Keratinocyte (primary cell): ENCODE results near the gene AMIGO2. TPM values are rescaled to one million over a fixed set of nuclear protein-coding genes. Genes with fewer than 3 reads are reported as not detected.

Experiments
- DNase-seq: peaks from one replicate; pipeline ENCODE4 v3.0.0-alpha.2; 2011; ENCODE audit warnings: low read depth, missing footprints, low spot score
- FAIRE-seq: peaks from 2 replicates; lab custom pipeline; 2011; peaks lifted over from hg19 to GRCh38; lab: Jason Lieb, UNC
- H2AFZ ChIP-seq: 2 replicates; pipeline ENCODE4 v1.6.0; 2012; ENCODE audit warnings: low read length, control low read depth, inconsistent platforms; ENCODE audit not compliant: control insufficient read depth
- H3K27ac ChIP-seq: 2 replicates; pipeline ENCODE4 v1.5.1; 2011; ENCODE audit warnings: low read length; ENCODE audit not compliant: control insufficient read depth, insufficient read depth
- H3K27me3 ChIP-seq: 3 replicates; pipeline ENCODE4 v1.6.0; 2011; ENCODE audit warnings: low read length; ENCODE audit not compliant: control insufficient read depth, insufficient read depth; ENCODE audit errors: extremely low read depth
- H3K36me3 ChIP-seq, 2 experiments: 2 replicates in 1 of 2; 3 replicates in 1 of 2; pipeline ENCODE4 v1.5.1; 2011; ENCODE audit warnings: low read length in 2 of 2, mild to moderate bottlenecking in 1 of 2; ENCODE audit not compliant: control insufficient read depth in 2 of 2, insufficient read depth in 2 of 2; ENCODE audit errors: extremely low read depth in 1 of 2
- H3K4me1 ChIP-seq: 3 replicates; pipeline ENCODE4 v1.5.1; 2011; ENCODE audit warnings: low read length; ENCODE audit not compliant: control insufficient read depth, insufficient read depth; ENCODE audit errors: extremely low read depth
- H3K4me2 ChIP-seq: 3 replicates; pipeline ENCODE4 v1.6.0; 2011; ENCODE audit warnings: low read depth, low read length; ENCODE audit not compliant: control insufficient read depth, insufficient read depth; ENCODE audit errors: extremely low read depth
- H3K4me3 ChIP-seq, 3 experiments: fragments of 200-600 bp in 1 of 3; sonication (generic) in 1 of 3; 2 replicates in 2 of 3; 3 replicates in 1 of 3; pipeline ENCODE4 v1.5.1; 2011 to 2016; ENCODE audit warnings: low read length in 3 of 3, mild to moderate bottlenecking in 3 of 3, control low read depth in 2 of 3, inconsistent platforms in 1 of 3, low read depth in 1 of 3, mixed read lengths in 1 of 3, mixed run types in 1 of 3, moderate library complexity in 1 of 3; ENCODE audit not compliant: control insufficient read depth in 2 of 3, insufficient read depth in 2 of 3; ENCODE audit errors: extremely low read depth in 1 of 3
- H3K79me2 ChIP-seq: 2 replicates; pipeline ENCODE4 v1.6.0; 2012; ENCODE audit warnings: low read length; ENCODE audit not compliant: control insufficient read depth, insufficient read depth
- H3K9ac ChIP-seq: 3 replicates; pipeline ENCODE4 v1.6.0; 2011; ENCODE audit warnings: low read length; ENCODE audit not compliant: control insufficient read depth, insufficient read depth; ENCODE audit errors: extremely low read depth
- H3K9me1 ChIP-seq: 3 replicates; pipeline ENCODE4 v1.6.0; 2011; ENCODE audit warnings: low read length; ENCODE audit not compliant: control insufficient read depth, insufficient read depth; ENCODE audit errors: extremely low read depth
- H3K9me3 ChIP-seq: 2 replicates; pipeline ENCODE4 v1.5.1; 2012; ENCODE audit warnings: low read depth, low read length; ENCODE audit not compliant: control insufficient read depth
- H4K20me1 ChIP-seq: 3 replicates; pipeline ENCODE4 v1.6.0; 2011; ENCODE audit warnings: low read length; ENCODE audit not compliant: control insufficient read depth, insufficient read depth; ENCODE audit errors: extremely low read depth
- EZH2 ChIP-seq: IDR thresholded peaks from one replicate; pipeline ENCODE4 v1.6.1; 2012; ENCODE audit warnings: inconsistent platforms, mild to moderate bottlenecking, low read length, moderate library complexity
- dilution Hi-C: fragments of 300-500 bp; cut with MboI; formaldehyde crosslinking; loops from one replicate; pipeline ENCODE4 v1.7.0; 2020; ENCODE audit warnings: low sequenced_read_pairs; ENCODE audit not compliant: extremely low pct_ligation_motif_present
- polyA minus RNA-seq, 3 experiments: library from RNA; depleted of rRNA, polyadenylated mRNA; stranded (reverse); fragments of >200 nt; gene quantifications; 1 replicate in 1 of 3; 2 replicates in 1 of 3; 3 replicates in 1 of 3; pipeline ENCODE4 v1.2.3, GENCODE V29; 2011
- polyA plus RNA-seq, 5 experiments: library from polyadenylated mRNA; depleted of rRNA in 3 of 5; stranded (reverse) in 3 of 5; stranded (forward) in 1 of 5; unstranded in 1 of 5; fragments of >200 nt; gene quantifications; 1 replicate in 1 of 5; 2 replicates in 3 of 5; 3 replicates in 1 of 5; pipeline versions ENCODE4 v1.2.1 to v1.2.3, GENCODE V29; 2011 to 2012; ENCODE audit warnings: missing spikeins in 2 of 5, low read depth in 1 of 5, low replicate concordance in 1 of 5
- TF ChIP-seq, protein P1 (sequence below), 3 experiments: IDR thresholded peaks in 1 of 3; conservative IDR thresholded peaks in 1 of 3; optimal IDR thresholded peaks in 1 of 3; 2 replicates in 2 of 3; 3 replicates in 1 of 3; pipeline versions ENCODE3 to v1.5.1; 2011; ENCODE audit warnings: low read length in 3 of 3, mild to moderate bottlenecking in 3 of 3, moderate library complexity in 2 of 3, control low read depth in 1 of 3, inconsistent platforms in 1 of 3; ENCODE audit not compliant: insufficient read depth in 2 of 3; ENCODE audit errors: extremely low read depth in 1 of 3

Gene AMIGO2, protein sequence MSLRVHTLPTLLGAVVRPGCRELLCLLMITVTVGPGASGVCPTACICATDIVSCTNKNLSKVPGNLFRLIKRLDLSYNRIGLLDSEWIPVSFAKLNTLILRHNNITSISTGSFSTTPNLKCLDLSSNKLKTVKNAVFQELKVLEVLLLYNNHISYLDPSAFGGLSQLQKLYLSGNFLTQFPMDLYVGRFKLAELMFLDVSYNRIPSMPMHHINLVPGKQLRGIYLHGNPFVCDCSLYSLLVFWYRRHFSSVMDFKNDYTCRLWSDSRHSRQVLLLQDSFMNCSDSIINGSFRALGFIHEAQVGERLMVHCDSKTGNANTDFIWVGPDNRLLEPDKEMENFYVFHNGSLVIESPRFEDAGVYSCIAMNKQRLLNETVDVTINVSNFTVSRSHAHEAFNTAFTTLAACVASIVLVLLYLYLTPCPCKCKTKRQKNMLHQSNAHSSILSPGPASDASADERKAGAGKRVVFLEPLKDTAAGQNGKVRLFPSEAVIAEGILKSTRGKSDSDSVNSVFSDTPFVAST
- 50.7 to 76.5 TPM (median 71.3 TPM) in 3 replicates for polyA plus RNA-seq
- polyA plus RNA-seq (2011; ENCODE audit: low read depth): 8.3 TPM
- 29.4 and 57.4 TPM in 2 replicates for polyA plus RNA-seq (2011; cell fraction: cytosol; rRNA removed)
- polyA plus RNA-seq (2011; cell fraction: nucleus; rRNA removed): 135 and 145 TPM in 2 replicates
- polyA plus RNA-seq (2012; ENCODE audit: low replicate concordance): 12.8 and 59.8 TPM in 2 replicates
- 33.5 to 51.5 TPM (median 39.6 TPM) in 3 replicates for polyA minus RNA-seq
- polyA minus RNA-seq (2011; cell fraction: cytosol; rRNA and poly(A)+ RNA removed): 30.3 TPM
- polyA minus RNA-seq (2011; cell fraction: nucleus; rRNA and poly(A)+ RNA removed): 45.1 and 74.9 TPM in 2 replicates

DNA sequence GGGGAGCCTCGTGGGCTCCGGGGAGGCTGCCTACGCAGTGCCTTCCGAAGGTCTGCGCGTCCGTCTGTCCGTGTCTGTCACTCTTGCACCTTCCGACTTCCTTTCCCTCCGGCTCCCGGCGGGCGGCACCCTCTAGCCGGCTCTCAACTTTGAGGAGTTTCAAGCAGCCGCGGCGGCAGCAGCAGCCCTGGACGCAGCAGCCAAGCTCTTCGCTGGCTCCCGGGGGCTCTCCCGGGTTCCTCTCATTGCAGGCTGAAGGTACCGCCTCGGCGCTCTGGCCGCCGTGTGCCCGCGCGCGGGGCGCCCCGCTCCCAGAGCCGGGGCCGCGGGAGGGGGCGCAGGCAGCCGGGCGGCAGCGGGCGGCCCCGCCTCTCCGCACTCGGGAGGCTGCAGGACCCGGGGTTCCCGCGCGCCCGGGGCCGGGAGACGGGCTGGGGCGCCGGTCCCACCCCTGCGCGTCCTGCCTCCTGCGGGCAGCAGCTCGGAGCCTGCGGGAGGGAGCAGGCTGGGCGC lies at the start of gene AMIGO2, which contains the start of gene PCED1B:
Gene AMIGO2 (minus strand): TSS at position 492 of the 513 bp plus-strand sequence. CDS start 957 bp downstream, outside the sequence.
Gene PCED1B (plus strand): TSS at position 154 of the 513 bp plus-strand sequence. CDS start 155,443 bp downstream, outside the sequence.
- no peaks in the 10 kb centered on the region for H3K9me1 ChIP-seq
- H3K4me2 ChIP-seq: peak within 1 kb of the TSS; percentile 92
- no peaks in the 10 kb centered on the region for H3K27me3 ChIP-seq
- H3K36me3 ChIP-seq: peaks cover 5 to 21% of the 10 kb centered on the region in 2 experiments
- peak within 1 kb of the TSS; percentile 67 to 92 (median 71) for H3K4me3 ChIP-seq
- H4K20me1 ChIP-seq: no peaks in the 10 kb centered on the region
- H2AFZ ChIP-seq: peak within 1 kb of the TSS; percentile 35
- H3K9ac ChIP-seq: peak within 1 kb of the TSS; percentile 93
- H3K27ac ChIP-seq: peak within 1 kb of the TSS; percentile 90
- FAIRE-seq (no peak), DNase-seq (no peak)
- dilution Hi-C loops: no loop called here
- H3K4me1 ChIP-seq: peaks cover 59% of the 10 kb centered on the region
- H3K9me3 ChIP-seq: no peaks in the 10 kb centered on the region
- H3K79me2 ChIP-seq: peaks cover 54% of the 10 kb centered on the region
- TF ChIP-seq EZH2: no peak
- TF ChIP-seq, protein P1, sequence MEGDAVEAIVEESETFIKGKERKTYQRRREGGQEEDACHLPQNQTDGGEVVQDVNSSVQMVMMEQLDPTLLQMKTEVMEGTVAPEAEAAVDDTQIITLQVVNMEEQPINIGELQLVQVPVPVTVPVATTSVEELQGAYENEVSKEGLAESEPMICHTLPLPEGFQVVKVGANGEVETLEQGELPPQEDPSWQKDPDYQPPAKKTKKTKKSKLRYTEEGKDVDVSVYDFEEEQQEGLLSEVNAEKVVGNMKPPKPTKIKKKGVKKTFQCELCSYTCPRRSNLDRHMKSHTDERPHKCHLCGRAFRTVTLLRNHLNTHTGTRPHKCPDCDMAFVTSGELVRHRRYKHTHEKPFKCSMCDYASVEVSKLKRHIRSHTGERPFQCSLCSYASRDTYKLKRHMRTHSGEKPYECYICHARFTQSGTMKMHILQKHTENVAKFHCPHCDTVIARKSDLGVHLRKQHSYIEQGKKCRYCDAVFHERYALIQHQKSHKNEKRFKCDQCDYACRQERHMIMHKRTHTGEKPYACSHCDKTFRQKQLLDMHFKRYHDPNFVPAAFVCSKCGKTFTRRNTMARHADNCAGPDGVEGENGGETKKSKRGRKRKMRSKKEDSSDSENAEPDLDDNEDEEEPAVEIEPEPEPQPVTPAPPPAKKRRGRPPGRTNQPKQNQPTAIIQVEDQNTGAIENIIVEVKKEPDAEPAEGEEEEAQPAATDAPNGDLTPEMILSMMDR (optimal IDR thresholded peaks at IDR 0.05 in 1 of 3, IDR thresholded peaks at IDR 0.05 in 1 of 3, conservative IDR thresholded peaks at IDR 0.05 in 1 of 3; ENCODE audit: extremely low read depth in 1 of 3, insufficient read depth in 2 of 3, low read length in 3 of 3): peak; percentile 49 to 64 (median 56)

DNA sequence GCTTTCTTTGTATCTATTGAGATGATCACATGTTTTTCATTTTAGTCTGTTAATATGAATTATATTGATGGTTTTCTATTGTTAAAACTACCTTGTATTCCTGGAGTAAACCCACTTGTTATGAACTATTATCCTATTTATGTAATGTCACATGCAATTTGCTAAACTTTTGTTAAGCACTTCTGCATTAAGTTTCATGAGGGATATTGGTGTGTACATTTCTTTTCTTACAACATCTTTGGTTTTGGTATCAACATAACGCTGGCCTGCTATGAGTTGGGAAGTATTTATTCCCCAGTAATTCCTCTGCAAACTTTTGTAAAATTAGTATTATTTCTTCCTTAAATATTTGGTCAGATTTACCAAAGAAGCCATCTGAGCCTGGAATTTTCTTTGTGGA lies 46.5 kb upstream of the AMIGO2 start:
- Histone ChIP-seq H2AFZ (no peak overlapping the region), H3K27ac (no peak overlapping the region), H3K4me3 (no peak overlapping the region), H3K36me3 (peaks cover 0 to 4% of the 10 kb centered on the region in 2 experiments), H3K9me1 (no peaks in the 10 kb centered on the region), H3K4me2 (no peak overlapping the region), H3K9me3 (no peaks in the 10 kb centered on the region), H3K9ac (no peak overlapping the region), H4K20me1 (no peaks in the 10 kb centered on the region), H3K27me3 (no peaks in the 10 kb centered on the region), H3K4me1 (peaks cover 5% of the 10 kb centered on the region), H3K79me2 (no peaks in the 10 kb centered on the region)
- DNase-seq (no peak), FAIRE-seq (no peak)
- dilution Hi-C loops: no loop called here
- TF ChIP-seq, protein P1 (optimal IDR thresholded peaks at IDR 0.05 in 1 of 3, IDR thresholded peaks at IDR 0.05 in 1 of 3, conservative IDR thresholded peaks at IDR 0.05 in 1 of 3; ENCODE audit: extremely low read depth in 1 of 3, insufficient read depth in 2 of 3, low read length in 3 of 3): no peak
- no peak for TF ChIP-seq EZH2
